Measurements from ENCODE around the gene CTDSP1.

The CTDSP1 gene

DNA sequence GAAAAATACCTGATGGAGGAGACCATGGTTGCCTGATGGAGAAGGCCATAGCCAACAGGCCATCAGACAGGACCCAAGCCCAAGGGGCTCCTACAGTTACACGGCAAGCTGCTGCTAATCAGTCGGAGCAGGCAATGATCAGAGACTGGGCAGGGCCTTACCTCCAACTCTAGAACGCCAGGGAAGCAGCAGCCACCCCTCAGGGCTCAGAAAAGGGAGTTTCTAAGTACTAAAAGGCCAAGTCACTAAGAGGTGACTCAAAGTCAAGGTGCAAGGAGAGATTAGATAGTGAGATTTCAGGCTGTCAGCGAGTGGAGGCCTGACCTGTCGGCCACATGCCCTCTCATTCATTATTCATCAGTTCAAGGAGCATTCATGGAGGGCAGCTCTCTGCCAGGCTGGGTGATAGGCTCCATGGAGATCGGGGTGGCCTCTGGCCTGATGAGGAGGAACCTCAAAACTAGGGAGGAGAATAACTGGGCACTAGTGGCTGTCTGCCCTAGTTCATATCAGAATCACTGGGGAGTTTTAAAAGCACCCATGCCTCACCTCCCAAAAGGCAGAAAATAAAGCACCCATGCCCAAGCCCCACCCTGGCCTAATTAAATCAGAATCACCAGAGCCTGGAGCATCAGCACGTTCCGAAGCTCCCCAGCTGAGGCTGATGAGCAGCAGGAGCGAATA lies 22.9 kb downstream of the CTDSP1 start:
- no peak overlapping the region for H3K9ac ChIP-seq (ENCODE audit: low read length)
- H3K4me1 ChIP-seq (ENCODE audit: low read length) = no peaks in the 10 kb centered on the region

DNA sequence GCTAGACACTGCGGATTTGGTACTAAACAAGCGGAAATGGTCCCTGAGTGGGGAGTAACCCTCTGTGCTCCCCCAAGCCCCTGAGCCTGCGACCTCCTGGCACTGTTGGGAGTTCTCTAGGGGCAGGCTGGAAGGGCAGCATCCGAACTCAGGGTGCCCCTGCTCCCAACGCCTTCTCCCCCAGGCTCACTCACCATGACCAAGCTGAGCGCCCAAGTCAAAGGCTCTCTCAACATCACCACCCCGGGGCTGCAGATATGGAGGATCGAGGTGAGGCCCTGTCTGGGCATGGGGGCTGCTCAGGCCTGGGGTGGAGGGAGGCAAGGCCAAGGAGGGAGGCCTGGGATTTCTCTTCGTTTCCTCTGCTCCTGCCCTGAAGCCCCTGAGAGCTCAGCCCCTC lies 23.9 kb downstream of the CTDSP1 start:
- Histone ChIP-seq H3K4me2 (ENCODE audit: low read depth, low read length) (no peak overlapping the region), H3F3A (ENCODE audit: insufficient read depth, low read length) (no peaks in the 10 kb centered on the region), H3K36me3 (replicated peaks; ENCODE audit: insufficient read depth, low read length) (no peaks in the 10 kb centered on the region), H3K4me3 (ENCODE audit: low read length) (no peak overlapping the region), H3K9me3 (replicated peaks; ENCODE audit: insufficient read depth, low read length) (no peaks in the 10 kb centered on the region), H3K9me2 (replicated peaks; ENCODE audit: insufficient read depth, low read length) (no peaks in the 10 kb centered on the region), H3K79me2 (ENCODE audit: low read length) (no peaks in the 10 kb centered on the region), H3K9ac (ENCODE audit: low read length) (no peak overlapping the region), H3K27me3 (replicated peaks; ENCODE audit: insufficient read depth, low read length) (no peaks in the 10 kb centered on the region), H2AFZ (ENCODE audit: low read length) (no peak overlapping the region), H4K20me1 (ENCODE audit: insufficient read depth, low read length) (no peaks in the 10 kb centered on the region), H3K27ac (ENCODE audit: low read length) (no peak overlapping the region), H3K4me1 (ENCODE audit: low read length) (no peaks in the 10 kb centered on the region)
- DNase-seq = no peak
- TF ChIP-seq, protein P1, sequence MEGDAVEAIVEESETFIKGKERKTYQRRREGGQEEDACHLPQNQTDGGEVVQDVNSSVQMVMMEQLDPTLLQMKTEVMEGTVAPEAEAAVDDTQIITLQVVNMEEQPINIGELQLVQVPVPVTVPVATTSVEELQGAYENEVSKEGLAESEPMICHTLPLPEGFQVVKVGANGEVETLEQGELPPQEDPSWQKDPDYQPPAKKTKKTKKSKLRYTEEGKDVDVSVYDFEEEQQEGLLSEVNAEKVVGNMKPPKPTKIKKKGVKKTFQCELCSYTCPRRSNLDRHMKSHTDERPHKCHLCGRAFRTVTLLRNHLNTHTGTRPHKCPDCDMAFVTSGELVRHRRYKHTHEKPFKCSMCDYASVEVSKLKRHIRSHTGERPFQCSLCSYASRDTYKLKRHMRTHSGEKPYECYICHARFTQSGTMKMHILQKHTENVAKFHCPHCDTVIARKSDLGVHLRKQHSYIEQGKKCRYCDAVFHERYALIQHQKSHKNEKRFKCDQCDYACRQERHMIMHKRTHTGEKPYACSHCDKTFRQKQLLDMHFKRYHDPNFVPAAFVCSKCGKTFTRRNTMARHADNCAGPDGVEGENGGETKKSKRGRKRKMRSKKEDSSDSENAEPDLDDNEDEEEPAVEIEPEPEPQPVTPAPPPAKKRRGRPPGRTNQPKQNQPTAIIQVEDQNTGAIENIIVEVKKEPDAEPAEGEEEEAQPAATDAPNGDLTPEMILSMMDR (IDR thresholded peaks at IDR 0.05; ENCODE audit: low read length) = no peak
- no peak for TF ChIP-seq EZH2phosphoT487 (IDR thresholded peaks at IDR 0.05; ENCODE audit: low read length)
- no peak for TF ChIP-seq EZH2 (optimal IDR thresholded peaks at IDR 0.05; ENCODE audit: low read depth, low read length)

More for the DNA sequence above, 22.9 kb downstream of the CTDSP1 start:
- Histone ChIP-seq H2AFZ (ENCODE audit: low read length) (no peak overlapping the region), H3K79me2 (ENCODE audit: low read length) (no peaks in the 10 kb centered on the region), H3K4me3 (ENCODE audit: low read length) (no peak overlapping the region), H3K9me3 (replicated peaks; ENCODE audit: insufficient read depth, low read length) (no peaks in the 10 kb centered on the region), H3K27me3 (replicated peaks; ENCODE audit: insufficient read depth, low read length) (no peaks in the 10 kb centered on the region), H3K9me2 (replicated peaks; ENCODE audit: insufficient read depth, low read length) (no peaks in the 10 kb centered on the region), H3F3A (ENCODE audit: insufficient read depth, low read length) (no peaks in the 10 kb centered on the region), H3K36me3 (replicated peaks; ENCODE audit: insufficient read depth, low read length) (no peaks in the 10 kb centered on the region), H4K20me1 (ENCODE audit: insufficient read depth, low read length) (no peaks in the 10 kb centered on the region), H3K27ac (ENCODE audit: low read length) (no peak overlapping the region), H3K4me2 (ENCODE audit: low read depth, low read length) (no peak overlapping the region)
- TF ChIP-seq EZH2 (optimal IDR thresholded peaks at IDR 0.05; ENCODE audit: low read depth, low read length) (no peak), EZH2phosphoT487 (IDR thresholded peaks at IDR 0.05; ENCODE audit: low read length) (no peak)
- TF ChIP-seq, protein P1 (IDR thresholded peaks at IDR 0.05; ENCODE audit: low read length) = no peak
- no peak for DNase-seq

DNA sequence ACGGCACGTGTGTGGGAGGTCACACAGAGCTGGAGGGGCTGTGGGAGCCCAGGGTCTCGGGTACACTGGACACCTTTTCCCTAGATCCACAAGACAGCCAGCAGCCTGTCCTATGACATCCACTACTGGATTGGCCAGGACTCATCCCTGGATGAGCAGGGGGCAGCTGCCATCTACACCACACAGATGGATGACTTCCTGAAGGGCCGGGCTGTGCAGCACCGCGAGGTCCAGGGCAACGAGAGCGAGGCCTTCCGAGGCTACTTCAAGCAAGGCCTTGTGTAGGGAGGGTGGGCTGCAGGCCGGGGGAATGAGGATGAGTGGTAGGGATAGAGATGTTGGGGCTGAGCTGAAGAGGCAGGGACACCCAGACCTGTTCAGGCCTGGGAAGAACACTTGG lies 25.9 kb downstream of the CTDSP1 start:
- DNase-seq = no peak
- Histone ChIP-seq H3F3A (ENCODE audit: insufficient read depth, low read length) (no peaks in the 10 kb centered on the region), H4K20me1 (ENCODE audit: insufficient read depth, low read length) (no peaks in the 10 kb centered on the region), H3K9me3 (replicated peaks; ENCODE audit: insufficient read depth, low read length) (no peaks in the 10 kb centered on the region), H3K4me3 (ENCODE audit: low read length) (no peak overlapping the region), H3K4me1 (ENCODE audit: low read length) (no peaks in the 10 kb centered on the region), H3K27me3 (replicated peaks; ENCODE audit: insufficient read depth, low read length) (no peaks in the 10 kb centered on the region), H3K9ac (ENCODE audit: low read length) (no peak overlapping the region), H3K36me3 (replicated peaks; ENCODE audit: insufficient read depth, low read length) (no peaks in the 10 kb centered on the region), H3K4me2 (ENCODE audit: low read depth, low read length) (no peak overlapping the region), H3K27ac (ENCODE audit: low read length) (no peak overlapping the region), H3K79me2 (ENCODE audit: low read length) (no peaks in the 10 kb centered on the region), H3K9me2 (replicated peaks; ENCODE audit: insufficient read depth, low read length) (no peaks in the 10 kb centered on the region), H2AFZ (ENCODE audit: low read length) (no peak overlapping the region)
- TF ChIP-seq, protein P1 (IDR thresholded peaks at IDR 0.05; ENCODE audit: low read length) = no peak
- no peak for TF ChIP-seq EZH2 (optimal IDR thresholded peaks at IDR 0.05; ENCODE audit: low read depth, low read length)
- TF ChIP-seq EZH2phosphoT487 (IDR thresholded peaks at IDR 0.05; ENCODE audit: low read length) = no peak
